ENCODE data around the gene GINS2. TPM values are rescaled to one million over a fixed set of nuclear protein-coding genes. Genes with fewer than 3 reads are reported as not detected.

The GINS2 gene
- total RNA-seq, 6 experiments from 2014 or later = 11.8 to 24.6 (median 21.0) TPM

DNA sequence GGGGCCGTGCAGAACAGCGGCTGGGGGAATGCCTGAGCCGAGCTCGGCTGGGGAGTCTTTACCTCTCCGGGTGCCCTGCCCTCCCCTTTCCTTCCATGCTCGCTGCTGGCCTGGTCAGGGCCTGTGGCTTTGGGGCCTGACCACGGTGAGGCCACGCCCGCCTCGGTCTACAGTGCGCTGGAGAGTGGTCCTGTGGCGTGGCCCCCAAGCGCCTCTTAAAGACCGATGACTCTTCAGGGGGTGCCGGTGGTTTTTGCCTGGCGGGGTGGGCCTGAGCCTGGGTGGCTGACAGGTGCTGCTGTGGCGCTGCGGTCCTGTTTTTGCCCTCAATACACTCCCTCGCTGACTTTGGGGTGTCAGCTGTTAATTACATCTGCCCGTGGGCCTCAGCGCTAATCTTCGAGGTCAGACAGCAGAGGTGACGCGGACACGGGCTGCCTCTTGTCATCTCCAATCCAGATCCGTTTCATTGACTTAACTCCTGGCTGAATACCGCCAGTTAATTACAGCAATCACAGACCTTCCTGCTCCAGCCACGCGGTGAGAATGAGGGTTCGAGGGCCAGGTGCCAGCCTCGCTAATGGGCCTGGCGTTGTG, 45.9 kb downstream of the GINS2 start:
- H3K36me3 Mint-ChIP-seq (ENCODE audit: low read depth) = no peaks in the 10 kb centered on the region
- no peaks in the 10 kb centered on the region for H3K4me1 Mint-ChIP-seq (ENCODE audit: low read depth)
- no peak for DNase-seq
- no peak for TF ChIP-seq CTCF (IDR thresholded peaks at IDR 0.05)
- H3K4me3 Mint-ChIP-seq = no peak overlapping the region
- peaks cover 14% of the 10 kb centered on the region for H3K27me3 Mint-ChIP-seq (ENCODE audit: insufficient read depth)
- H3K9me3 Mint-ChIP-seq = no peaks in the 10 kb centered on the region
- no peak overlapping the region for H3K27ac Mint-ChIP-seq

- Mint-ChIP-seq H3K9me3 (no peaks in the 10 kb centered on the region), H3K4me1 (ENCODE audit: low read depth) (no peaks in the 10 kb centered on the region), H3K27me3 (ENCODE audit: insufficient read depth) (peaks cover 10% of the 10 kb centered on the region), H3K36me3 (ENCODE audit: low read depth) (no peaks in the 10 kb centered on the region), H3K4me3 (no peak overlapping the region), H3K27ac (no peak overlapping the region)
- TF ChIP-seq CTCF (IDR thresholded peaks at IDR 0.05) = no peak
- DNase-seq = no peak
Measured at GRCh38 chr16:85641776-85642176, 47.0 kb downstream of the GINS2 start.

DNA sequence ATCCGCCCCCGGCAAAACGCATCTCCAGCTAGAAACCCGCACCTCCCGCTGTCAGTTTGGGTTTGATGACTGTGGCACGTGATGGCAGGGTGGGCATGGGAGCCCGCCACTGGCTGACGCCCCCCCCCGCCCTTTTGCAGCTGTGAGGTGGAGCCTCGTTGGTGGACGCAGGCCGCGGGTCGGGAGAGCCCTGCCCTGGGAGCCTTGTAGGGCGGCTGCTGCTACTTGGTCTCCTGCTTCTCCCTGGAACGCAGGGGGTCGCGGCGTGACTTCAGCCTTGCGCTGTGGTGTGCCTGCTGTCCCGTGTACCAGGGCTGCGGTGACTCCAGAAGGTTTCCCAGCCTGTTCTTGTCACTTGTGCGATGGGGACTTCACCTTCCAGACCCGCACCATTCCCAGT, 47.4 kb downstream of the GINS2 start:
- Mint-ChIP-seq H3K4me1 (ENCODE audit: low read depth) (no peaks in the 10 kb centered on the region), H3K9me3 (no peaks in the 10 kb centered on the region), H3K36me3 (ENCODE audit: low read depth) (no peaks in the 10 kb centered on the region), H3K27me3 (ENCODE audit: insufficient read depth) (peaks cover 10% of the 10 kb centered on the region), H3K4me3 (no peak overlapping the region), H3K27ac (no peak overlapping the region)
- no peak for DNase-seq
- TF ChIP-seq CTCF (IDR thresholded peaks at IDR 0.05) = no peak

GRCh38 chr16:85640585-85640984, 48.2 kb downstream of the GINS2 start:
- DNase-seq = no peak
- TF ChIP-seq CTCF (IDR thresholded peaks at IDR 0.05) = no peak
- Mint-ChIP-seq H3K27me3 (ENCODE audit: insufficient read depth) (peaks cover 10% of the 10 kb centered on the region), H3K9me3 (no peaks in the 10 kb centered on the region), H3K4me3 (no peak overlapping the region), H3K27ac (no peak overlapping the region), H3K4me1 (ENCODE audit: low read depth) (no peaks in the 10 kb centered on the region), H3K36me3 (ENCODE audit: low read depth) (no peaks in the 10 kb centered on the region)

DNA sequence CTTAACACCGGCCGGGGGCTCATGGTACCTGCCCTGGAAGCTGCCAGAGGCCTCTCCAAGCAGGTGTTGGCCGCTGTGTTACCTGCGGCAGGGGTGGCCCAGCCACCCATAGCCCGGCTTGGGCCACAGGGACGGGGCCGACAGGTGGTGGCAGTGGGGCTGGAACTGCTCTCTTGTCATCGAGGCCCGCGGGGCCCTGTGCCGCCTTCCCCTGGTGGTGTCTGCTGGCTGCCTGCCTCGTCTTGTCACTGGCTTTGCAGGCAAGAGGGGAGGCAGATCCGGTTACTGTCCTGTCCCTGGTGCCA, 48.5 kb downstream of the GINS2 start:
- Mint-ChIP-seq H3K36me3 (ENCODE audit: low read depth) (no peaks in the 10 kb centered on the region), H3K27me3 (ENCODE audit: insufficient read depth) (peaks cover 8% of the 10 kb centered on the region), H3K4me3 (no peak overlapping the region), H3K27ac (no peak overlapping the region), H3K4me1 (ENCODE audit: low read depth) (no peaks in the 10 kb centered on the region), H3K9me3 (no peaks in the 10 kb centered on the region)
- no peak for DNase-seq
- TF ChIP-seq CTCF (IDR thresholded peaks at IDR 0.05) = no peak
